Motor neuron (in vitro differentiated cells): Measurements from ENCODE around the gene DENND1A. TPM values are rescaled to one million over a fixed set of nuclear protein-coding genes. Genes with fewer than 3 reads are reported as not detected.

Experiments used
- ATAC-seq, 8 experiments: fragments of 200-7000 bp; cut with Tn5 transposase; replicated peaks in 6 of 8; 2 replicates each; pipeline ENCODE4 v1.8.0; 2021; ENCODE audit warnings: mild to moderate bottlenecking in 8 of 8, moderate library complexity in 8 of 8
- H3K27ac ChIP-seq, 2 donors: fragments of 250-450 bp; sonication (Bioruptor Pico); 2 replicates each; pipeline ENCODE4 v1.9.0; 2021; ENCODE audit warnings: antibody characterized with exemption in 2 of 2, mild to moderate bottlenecking in 2 of 2, moderate library complexity in 1 of 2
- H3K4me1 ChIP-seq, 2 donors: fragments of 250-450 bp; sonication (Bioruptor Pico); replicated peaks in 1 of 2; 2 replicates each; pipeline ENCODE4 v1.6.1; 2021; ENCODE audit warnings: antibody characterized with exemption in 2 of 2, mild to moderate bottlenecking in 2 of 2, moderate library complexity in 1 of 2
- H3K4me3 ChIP-seq, 5 donors: fragments of 250-450 bp; sonication (Bioruptor Pico); 2 replicates each; pipeline ENCODE4 v1.9.0; 2021; ENCODE audit warnings: antibody characterized with exemption in 5 of 5, mild to moderate bottlenecking in 5 of 5, moderate library complexity in 4 of 5
- WGBS, 10 experiments: fragments of 450-650 bp; shearing (Covaris generic); methylation state at CpG; one replicate each; pipeline ENCODE4 v1.0.0; 2022; 5-methylcytosine and 5-hydroxymethylcytosine counted together
- in situ Hi-C, 9 experiments: fragments of 400-800 bp; cut with MboI; loops; one replicate each; pipeline ENCODE4 v1.15.0; 2021; ENCODE audit warnings: low sequenced_read_pairs in 9 of 9, low pct_unique_long_range_greater_than_20kb in 2 of 9; ENCODE audit not compliant: unreplicated experiment in 9 of 9
- total RNA-seq, 8 experiments: library from RNA; unstranded; fragments of 300-600 nt; gene quantifications; 2 replicates each; pipeline versions ENCODE4 v1.2.3 to v1.2.4, GENCODE V29; 2022

DENND1A gene
- total RNA-seq, 8 experiments from 2014 or later = 9.2 to 27.8 (median 13.8) TPM

DNA sequence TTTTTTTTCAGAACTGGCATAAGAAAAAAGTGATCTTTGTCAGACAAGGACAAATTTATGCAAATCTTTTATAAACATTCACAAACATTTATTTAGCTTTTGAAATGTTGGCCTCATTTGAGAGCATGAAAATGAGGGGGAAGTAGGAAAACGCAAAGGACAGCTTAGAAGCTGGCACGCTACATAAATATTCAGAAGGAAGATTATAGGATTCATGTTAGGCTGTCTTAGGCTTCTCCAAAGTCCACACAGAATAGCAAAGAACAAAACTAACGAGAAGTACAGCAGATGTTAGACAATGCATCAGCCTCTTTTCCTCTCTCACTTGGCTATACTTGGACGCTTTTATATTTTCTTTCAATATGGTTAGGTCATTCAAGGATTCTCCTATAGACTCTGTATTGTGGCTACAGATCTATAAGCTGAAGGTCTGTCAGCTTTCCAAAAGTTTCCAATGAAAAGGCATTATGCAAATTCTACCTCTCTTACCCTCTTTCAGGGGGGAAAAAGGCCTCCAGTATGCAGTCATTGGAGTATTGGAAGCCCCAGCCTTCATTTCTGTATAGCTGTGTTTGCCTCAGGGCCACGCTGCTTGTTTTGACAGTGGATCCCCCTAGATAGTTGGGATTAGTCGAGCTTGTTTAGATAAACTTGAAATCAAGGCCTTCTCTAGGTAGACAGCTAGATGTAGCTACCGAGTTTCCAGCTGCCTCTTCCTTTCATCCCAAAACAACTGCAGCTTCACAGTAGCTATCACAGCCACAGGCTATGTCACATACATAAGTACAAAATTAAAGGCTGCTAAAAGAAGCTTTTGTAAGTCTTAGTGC is 153.0 kb downstream of the DENND1A start:
- in situ Hi-C loops = no loop called here
- WGBS, 10 experiments = 29 to 100% (median 79%) methylated on average over 2 to 7 of the region's 7 CpGs
- Histone ChIP-seq H3K4me3 (no peak overlapping the region), H3K27ac (no peak overlapping the region), H3K4me1 (peaks cover 5 to 29% of the 10 kb centered on the region in 2 donors)
- ATAC-seq = peak in 3 of 8 experiments; percentile 26 to 60 (median 53)

DNA sequence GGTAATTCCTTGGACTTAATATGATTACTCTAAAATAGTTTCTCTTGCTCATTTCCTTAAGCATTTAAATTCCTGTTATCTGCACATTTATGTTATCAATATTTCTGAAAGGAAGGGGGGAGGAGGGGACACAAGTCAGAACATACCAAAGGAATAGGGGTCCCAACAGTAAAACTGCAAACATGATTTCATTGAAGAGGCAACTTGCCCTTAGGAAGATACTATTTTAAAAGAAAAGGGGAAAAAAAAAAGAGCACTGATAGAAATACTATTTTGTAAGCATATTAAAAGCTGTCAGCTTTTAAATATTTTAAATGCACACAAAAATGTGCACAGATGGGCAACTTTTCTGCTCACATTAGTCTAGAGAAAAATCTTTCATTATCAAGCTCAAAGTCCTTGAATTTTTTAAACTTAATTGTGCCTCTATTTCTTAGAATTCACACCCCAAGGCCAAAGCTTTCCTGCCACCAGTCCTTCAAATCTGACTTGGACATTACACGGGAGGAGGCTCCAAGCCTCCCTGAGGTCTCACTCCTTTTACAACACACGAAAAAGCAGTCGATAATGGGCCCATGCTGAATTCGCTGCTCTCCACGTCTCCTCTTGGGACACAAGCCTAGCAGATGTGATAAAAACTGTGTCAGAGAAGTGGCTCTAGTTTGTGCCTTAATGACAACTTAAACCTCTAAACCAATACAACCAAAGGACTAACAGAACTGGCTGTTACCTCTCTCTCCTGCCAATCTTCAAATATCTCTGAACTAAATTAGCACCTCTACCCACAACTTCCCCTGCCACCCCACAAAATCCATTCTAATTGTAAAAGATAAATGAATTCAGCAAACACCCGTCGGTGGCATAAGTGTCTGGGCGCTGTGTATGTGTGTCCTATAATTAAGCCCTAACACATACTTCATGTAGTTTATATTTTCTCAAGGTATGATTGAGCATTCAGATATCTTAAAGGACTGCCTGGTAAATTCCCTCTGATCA is 154.3 kb downstream of the DENND1A start:
- Histone ChIP-seq H3K4me3 (no peak overlapping the region), H3K4me1 (peaks cover 5 to 29% of the 10 kb centered on the region in 2 donors), H3K27ac (no peak overlapping the region)
- in situ Hi-C loops = no loop called here
- WGBS, 10 experiments = 49 to 100% (median 80%) methylated on average over 2 to 8 of the region's 8 CpGs; no CpG with 5 or more reads in 2 of the 10 experiments
- no peak for ATAC-seq

DNA sequence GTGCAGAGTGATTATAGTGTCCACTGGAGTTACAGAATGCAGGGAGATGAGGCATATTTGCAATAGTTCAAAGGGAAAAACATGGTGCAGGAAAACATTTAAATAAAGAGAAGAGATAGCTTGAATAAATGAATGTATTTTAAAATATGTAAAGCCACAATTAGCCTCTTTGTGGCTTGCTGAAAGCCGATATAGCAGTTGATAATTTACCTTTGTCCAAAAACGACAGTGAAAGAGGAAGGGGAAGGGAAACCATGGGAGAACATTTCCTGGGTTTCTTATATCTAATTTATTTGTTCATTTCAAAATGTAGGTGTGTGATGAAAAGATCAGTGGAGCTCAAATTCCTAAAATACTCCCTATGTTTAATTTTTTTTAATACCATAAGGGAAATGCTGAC is 156.1 kb downstream of the DENND1A start:
- no peak overlapping the region for H3K27ac ChIP-seq
- peaks cover 5 to 29% of the 10 kb centered on the region in 2 donors for H3K4me1 ChIP-seq
- H3K4me3 ChIP-seq = no peak overlapping the region
- ATAC-seq = no peak
- in situ Hi-C loops = no loop called here
- 10 to 83% (median 60%) methylated on average over 1 to 2 of the region's 2 CpGs; no CpG with 5 or more reads in 1 of the 10 experiments for WGBS, 10 experiments

DNA sequence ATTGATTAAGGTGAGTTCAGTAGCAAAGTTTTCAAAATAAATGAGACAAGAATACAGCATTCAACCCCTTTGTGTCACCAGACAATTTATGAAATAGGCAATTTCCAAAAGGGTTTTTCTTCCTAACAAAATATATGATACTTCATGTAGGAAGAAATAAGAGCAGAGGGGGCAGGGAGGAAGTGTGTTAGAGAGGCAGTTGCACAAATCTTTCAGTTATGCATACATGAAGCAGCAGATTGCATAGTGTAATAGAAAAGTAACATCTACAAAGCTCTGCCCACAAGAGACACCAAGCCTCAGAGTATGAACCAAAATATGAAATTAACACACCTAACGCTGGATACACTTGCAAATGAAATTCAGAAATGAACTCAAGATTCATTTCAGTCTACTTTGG is 157.0 kb downstream of the DENND1A start:
- peak in 1 of 8 experiments; percentile 33 for ATAC-seq
- H3K4me3 ChIP-seq = no peak overlapping the region
- in situ Hi-C loops = no loop called here
- H3K27ac ChIP-seq = no peak overlapping the region
- WGBS, 10 experiments = 60 to 100% (median 89%) methylated on average over 1 of the region's 1 CpG; no CpG with 5 or more reads in 4 of the 10 experiments
- H3K4me1 ChIP-seq = peaks cover 5 to 29% of the 10 kb centered on the region in 2 donors

GRCh38 chr9:123772374-123772773 is 157.6 kb downstream of the DENND1A start:
- ATAC-seq = peak in 3 of 8 experiments; percentile 63 to 89 (median 73)
- Histone ChIP-seq H3K27ac (no peak overlapping the region), H3K4me1 (peaks cover 5 to 26% of the 10 kb centered on the region in 2 donors), H3K4me3 (no peak overlapping the region)
- 10 to 100% (median 56%) methylated on average over 1 to 3 of the region's 3 CpGs; no CpG with 5 or more reads in 2 of the 10 experiments for WGBS, 10 experiments
- in situ Hi-C loops = no loop called here

- H3K4me1 ChIP-seq = peaks cover 5 to 19% of the 10 kb centered on the region in 2 donors
- in situ Hi-C loops = no loop called here
- 83 to 100% (median 100%) methylated on average over 1 of the region's 1 CpG; no CpG with 5 or more reads in 1 of the 10 experiments for WGBS, 10 experiments
- no peak for ATAC-seq
- no peak overlapping the region for H3K27ac ChIP-seq
- no peak overlapping the region for H3K4me3 ChIP-seq
Measured at GRCh38 chr9:123771690-123772089, 158.2 kb downstream of the DENND1A start.

DNA sequence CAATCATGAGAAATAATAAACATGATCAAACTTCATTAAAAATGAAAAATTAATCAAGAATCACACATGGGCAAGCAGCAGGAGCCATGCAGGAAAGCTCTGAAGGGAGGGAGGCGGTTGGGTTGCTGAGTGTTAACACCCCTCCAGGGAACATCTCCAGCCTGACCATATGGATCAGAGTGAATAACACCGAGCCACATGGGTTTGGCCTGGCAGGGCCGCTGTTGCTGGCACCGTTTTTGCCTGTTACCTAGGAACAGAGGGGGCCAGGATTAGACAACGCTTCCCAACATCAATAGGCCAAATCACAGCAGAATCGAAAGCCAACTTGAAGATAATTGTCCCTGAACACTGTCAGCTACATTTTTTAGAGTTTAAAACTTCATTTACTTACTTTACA is 160.2 kb downstream of the DENND1A start:
- Histone ChIP-seq H3K27ac (no peak overlapping the region), H3K4me1 (peaks cover 5 to 17% of the 10 kb centered on the region in 2 donors), H3K4me3 (no peak overlapping the region)
- in situ Hi-C loops = no loop called here
- 36 to 93% (median 72%) methylated on average over 2 to 6 of the region's 6 CpGs; no CpG with 5 or more reads in 2 of the 10 experiments for WGBS, 10 experiments
- ATAC-seq = peak in 4 of 8 experiments; percentile 50 to 81 (median 64)

DNA sequence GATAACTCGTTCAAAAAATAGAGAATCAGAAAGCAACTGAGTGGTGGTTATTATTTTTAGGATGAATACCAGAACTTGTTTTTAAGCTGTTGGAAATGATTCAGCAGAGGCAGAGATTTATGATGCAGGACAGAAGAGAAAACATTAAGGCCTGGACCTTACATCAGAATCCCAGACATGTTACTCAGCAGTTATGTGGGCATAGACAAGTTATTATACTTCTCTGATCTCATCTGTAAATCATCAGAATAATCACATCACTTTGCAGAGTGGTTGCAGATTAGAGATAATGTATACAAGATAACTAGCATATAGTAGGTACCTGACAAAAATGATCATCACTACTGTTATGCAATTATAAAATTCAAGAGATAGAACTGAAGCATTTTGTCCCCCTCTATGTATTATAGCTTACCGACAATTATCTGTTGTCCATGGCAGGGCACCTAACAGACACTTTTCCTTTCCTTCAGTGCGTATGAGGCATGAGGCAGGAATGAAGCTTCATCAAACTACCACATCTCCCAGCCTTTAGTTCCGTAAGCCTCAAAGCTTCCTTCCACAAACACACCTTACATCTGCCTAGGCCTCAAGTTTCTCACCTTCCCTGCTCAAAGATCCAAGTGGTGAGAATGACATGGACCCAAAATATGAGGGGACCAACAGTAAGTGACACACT is 165.9 kb downstream of the DENND1A start:
- Histone ChIP-seq H3K27ac (no peak overlapping the region), H3K4me3 (no peak overlapping the region), H3K4me1 (no peaks in the 10 kb centered on the region)
- peak in 2 of 8 experiments; percentile 46 to 84 for ATAC-seq
- in situ Hi-C loops = no loop called here
- 0 to 100% (median 96%) methylated on average over 1 to 4 of the region's 4 CpGs for WGBS, 10 experiments

DNA sequence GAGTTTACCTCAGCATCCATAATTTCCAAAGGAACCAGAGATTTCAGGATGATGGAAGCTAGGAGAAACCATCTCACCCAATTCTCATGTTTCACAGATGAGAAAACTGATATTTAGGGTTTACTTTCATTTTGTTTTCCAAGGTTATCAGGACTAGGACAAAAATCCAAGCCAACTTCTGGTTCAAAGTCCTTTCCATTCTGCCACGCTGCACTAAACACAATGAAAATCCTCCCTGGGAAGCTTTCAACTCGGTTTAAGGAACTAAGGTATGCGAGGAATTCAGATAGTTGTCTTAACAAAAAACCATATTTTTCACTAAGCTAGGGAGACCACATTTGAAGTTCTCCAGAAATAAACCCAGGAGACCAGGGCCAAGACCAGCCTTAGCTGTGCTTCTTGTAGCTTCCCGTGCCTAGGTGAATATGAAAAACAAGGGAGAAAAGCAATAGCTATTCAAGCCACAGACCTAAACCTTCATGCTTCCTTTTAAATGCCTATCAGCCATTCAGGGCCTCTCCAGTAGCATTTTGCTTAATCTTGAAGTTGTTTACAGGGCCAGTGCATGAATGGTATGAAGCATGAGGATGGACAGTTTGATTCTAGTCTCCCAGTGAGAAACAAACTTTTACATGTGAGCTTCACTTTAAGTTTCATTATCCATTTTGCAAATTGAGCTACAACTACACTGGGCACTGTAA is 167.9 kb downstream of the DENND1A start:
- ATAC-seq = no peak
- Histone ChIP-seq H3K27ac (no peak overlapping the region), H3K4me3 (no peak overlapping the region), H3K4me1 (no peaks in the 10 kb centered on the region)
- in situ Hi-C loops = no loop called here
- WGBS, 10 experiments = 60 to 100% (median 80%) methylated on average over 1 to 4 of the region's 4 CpGs; no CpG with 5 or more reads in 2 of the 10 experiments

GRCh38 chr9:123757960-123758359 is 172.0 kb downstream of the DENND1A start:
- WGBS, 10 experiments = 83 to 100% (median 96%) methylated on average over 1 to 3 of the region's 3 CpGs; no CpG with 5 or more reads in 1 of the 10 experiments
- no peaks in the 10 kb centered on the region for H3K4me1 ChIP-seq
- H3K27ac ChIP-seq = no peak overlapping the region
- ATAC-seq = no peak
- in situ Hi-C loops = no loop called here
- H3K4me3 ChIP-seq = no peak overlapping the region

DNA sequence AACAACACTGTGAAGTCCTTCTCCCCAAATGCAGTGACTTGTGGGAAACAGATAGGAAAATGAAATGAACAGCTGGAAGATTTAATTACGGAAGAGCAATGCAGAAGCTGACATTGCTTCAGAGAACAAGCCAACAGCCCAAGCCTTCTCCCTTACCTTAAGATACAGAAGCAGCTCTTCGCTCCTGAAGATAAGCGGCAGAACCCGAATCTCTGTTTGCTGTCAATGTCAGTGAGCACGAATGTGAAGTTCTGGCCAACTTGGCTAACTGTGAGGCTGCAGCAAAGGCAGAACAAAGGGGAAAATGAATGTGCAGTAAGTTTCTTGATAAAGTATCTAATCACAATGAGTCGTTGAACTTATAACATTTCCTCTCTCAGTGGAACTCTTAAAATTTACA is 172.4 kb downstream of the DENND1A start:
- H3K4me3 ChIP-seq = no peak overlapping the region
- no peaks in the 10 kb centered on the region for H3K4me1 ChIP-seq
- in situ Hi-C loops = no loop called here
- no peak for ATAC-seq
- H3K27ac ChIP-seq = no peak overlapping the region
- 80 to 100% (median 93%) methylated on average over 1 to 5 of the region's 6 CpGs; no CpG with 5 or more reads in 1 of the 10 experiments for WGBS, 10 experiments
